ENCODE measurements around the gene IFT88. TPM values are rescaled to one million over a fixed set of nuclear protein-coding genes. Genes with fewer than 3 reads are reported as not detected.

Gene IFT88
- polyA plus RNA-seq, 1 donor from 2014 or later = 32.7 TPM

DNA sequence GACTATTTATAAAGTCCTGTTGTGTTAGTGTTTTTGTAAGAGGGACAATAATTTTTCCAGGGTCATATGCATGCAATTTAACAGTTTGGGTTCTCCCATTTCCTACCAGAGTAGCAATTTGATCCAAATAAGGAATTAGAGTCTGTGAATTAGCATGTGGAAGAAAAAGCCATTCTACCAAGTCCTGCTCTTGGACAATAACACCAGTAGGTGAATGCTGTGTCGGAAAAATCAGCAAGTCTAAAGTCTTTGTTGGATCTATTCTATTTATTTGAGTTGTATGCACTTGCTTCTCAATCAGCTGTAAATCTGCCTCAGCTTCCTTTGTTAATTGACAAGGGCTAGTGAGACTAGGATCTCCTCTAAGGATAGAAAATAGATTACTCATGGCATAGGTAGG, 115.1 kb downstream of the IFT88 start:
- Histone ChIP-seq H3K27ac (ENCODE audit: low read length) (no peak overlapping the region), H3K9me2 (ENCODE audit: insufficient read depth, low read length) (no peaks in the 10 kb centered on the region), H4K20me1 (ENCODE audit: insufficient read depth) (no peaks in the 10 kb centered on the region), H3F3A (ENCODE audit: insufficient read depth, low read length, poor library complexity, severe bottlenecking) (no peaks in the 10 kb centered on the region), H2AFZ (ENCODE audit: low read depth, low read length) (no peak overlapping the region), H3K9me3 (ENCODE audit: low read length) (no peaks in the 10 kb centered on the region), H3K4me3 (ENCODE audit: low read length) (no peak overlapping the region), H3K4me2 (ENCODE audit: low read length) (no peak overlapping the region), H3K36me3 (ENCODE audit: insufficient read depth, low read length) (no peaks in the 10 kb centered on the region), H3K79me2 (replicated peaks; ENCODE audit: insufficient read depth, low read length) (no peaks in the 10 kb centered on the region), H3K27me3 (ENCODE audit: insufficient read depth, low read depth, low read length) (no peaks in the 10 kb centered on the region), H3K9ac (ENCODE audit: low read length) (no peak overlapping the region)
- TF ChIP-seq, protein P1, sequence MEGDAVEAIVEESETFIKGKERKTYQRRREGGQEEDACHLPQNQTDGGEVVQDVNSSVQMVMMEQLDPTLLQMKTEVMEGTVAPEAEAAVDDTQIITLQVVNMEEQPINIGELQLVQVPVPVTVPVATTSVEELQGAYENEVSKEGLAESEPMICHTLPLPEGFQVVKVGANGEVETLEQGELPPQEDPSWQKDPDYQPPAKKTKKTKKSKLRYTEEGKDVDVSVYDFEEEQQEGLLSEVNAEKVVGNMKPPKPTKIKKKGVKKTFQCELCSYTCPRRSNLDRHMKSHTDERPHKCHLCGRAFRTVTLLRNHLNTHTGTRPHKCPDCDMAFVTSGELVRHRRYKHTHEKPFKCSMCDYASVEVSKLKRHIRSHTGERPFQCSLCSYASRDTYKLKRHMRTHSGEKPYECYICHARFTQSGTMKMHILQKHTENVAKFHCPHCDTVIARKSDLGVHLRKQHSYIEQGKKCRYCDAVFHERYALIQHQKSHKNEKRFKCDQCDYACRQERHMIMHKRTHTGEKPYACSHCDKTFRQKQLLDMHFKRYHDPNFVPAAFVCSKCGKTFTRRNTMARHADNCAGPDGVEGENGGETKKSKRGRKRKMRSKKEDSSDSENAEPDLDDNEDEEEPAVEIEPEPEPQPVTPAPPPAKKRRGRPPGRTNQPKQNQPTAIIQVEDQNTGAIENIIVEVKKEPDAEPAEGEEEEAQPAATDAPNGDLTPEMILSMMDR (IDR thresholded peaks at IDR 0.05; ENCODE audit: poor library complexity, severe bottlenecking) = no peak
- no peak for TF ChIP-seq POLR2AphosphoS5 (IDR thresholded peaks at IDR 0.05)
- no peak for TF ChIP-seq RAD21 (conservative IDR thresholded peaks at IDR 0.05)
- TF ChIP-seq SMC3 (conservative IDR thresholded peaks at IDR 0.05; ENCODE audit: poor library complexity) = no peak
- no peak for TF ChIP-seq EZH2 (IDR thresholded peaks at IDR 0.05; ENCODE audit: borderline replicate concordance, insufficient read depth, low read length, poor library complexity, severe bottlenecking)
- TF ChIP-seq TAF1 (IDR thresholded peaks at IDR 0.05; ENCODE audit: low read depth) = no peak
- no peak for TF ChIP-seq EP300 (conservative IDR thresholded peaks at IDR 0.05; ENCODE audit: poor library complexity, severe bottlenecking)
- TF ChIP-seq, protein P2, sequence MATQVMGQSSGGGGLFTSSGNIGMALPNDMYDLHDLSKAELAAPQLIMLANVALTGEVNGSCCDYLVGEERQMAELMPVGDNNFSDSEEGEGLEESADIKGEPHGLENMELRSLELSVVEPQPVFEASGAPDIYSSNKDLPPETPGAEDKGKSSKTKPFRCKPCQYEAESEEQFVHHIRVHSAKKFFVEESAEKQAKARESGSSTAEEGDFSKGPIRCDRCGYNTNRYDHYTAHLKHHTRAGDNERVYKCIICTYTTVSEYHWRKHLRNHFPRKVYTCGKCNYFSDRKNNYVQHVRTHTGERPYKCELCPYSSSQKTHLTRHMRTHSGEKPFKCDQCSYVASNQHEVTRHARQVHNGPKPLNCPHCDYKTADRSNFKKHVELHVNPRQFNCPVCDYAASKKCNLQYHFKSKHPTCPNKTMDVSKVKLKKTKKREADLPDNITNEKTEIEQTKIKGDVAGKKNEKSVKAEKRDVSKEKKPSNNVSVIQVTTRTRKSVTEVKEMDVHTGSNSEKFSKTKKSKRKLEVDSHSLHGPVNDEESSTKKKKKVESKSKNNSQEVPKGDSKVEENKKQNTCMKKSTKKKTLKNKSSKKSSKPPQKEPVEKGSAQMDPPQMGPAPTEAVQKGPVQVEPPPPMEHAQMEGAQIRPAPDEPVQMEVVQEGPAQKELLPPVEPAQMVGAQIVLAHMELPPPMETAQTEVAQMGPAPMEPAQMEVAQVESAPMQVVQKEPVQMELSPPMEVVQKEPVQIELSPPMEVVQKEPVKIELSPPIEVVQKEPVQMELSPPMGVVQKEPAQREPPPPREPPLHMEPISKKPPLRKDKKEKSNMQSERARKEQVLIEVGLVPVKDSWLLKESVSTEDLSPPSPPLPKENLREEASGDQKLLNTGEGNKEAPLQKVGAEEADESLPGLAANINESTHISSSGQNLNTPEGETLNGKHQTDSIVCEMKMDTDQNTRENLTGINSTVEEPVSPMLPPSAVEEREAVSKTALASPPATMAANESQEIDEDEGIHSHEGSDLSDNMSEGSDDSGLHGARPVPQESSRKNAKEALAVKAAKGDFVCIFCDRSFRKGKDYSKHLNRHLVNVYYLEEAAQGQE (IDR thresholded peaks at IDR 0.05; ENCODE audit: borderline replicate concordance) = no peak
- no peak for TF ChIP-seq MXI1 (conservative IDR thresholded peaks at IDR 0.05; ENCODE audit: poor library complexity, severe bottlenecking)

DNA sequence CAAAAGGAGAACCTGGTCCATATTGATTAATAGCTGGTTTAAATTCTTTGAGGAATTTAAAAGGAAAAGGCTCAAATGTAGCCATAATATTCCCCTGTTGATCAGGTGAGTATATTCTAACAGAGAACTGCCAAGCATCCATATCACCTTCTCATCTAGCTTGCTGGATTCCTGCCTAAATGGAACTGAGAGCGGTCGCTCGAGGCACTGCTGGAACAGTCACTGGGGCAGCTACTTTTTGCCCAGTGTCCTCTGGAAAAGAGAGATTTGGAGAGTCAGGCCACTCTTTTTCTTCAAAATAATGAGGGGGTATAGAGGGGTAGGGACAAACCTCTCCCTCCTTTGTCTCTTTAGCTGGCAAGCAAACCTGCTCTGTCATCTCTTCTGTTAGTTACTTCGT, 117.1 kb downstream of the IFT88 start:
- H3K4me3 ChIP-seq (ENCODE audit: low read length) = no peak overlapping the region
- H3F3A ChIP-seq (ENCODE audit: insufficient read depth, low read length, poor library complexity, severe bottlenecking) = no peaks in the 10 kb centered on the region
- H3K9ac ChIP-seq (ENCODE audit: low read length) = no peak overlapping the region

More for the DNA sequence above, 117.1 kb downstream of the IFT88 start:
- no peak overlapping the region for H2AFZ ChIP-seq (ENCODE audit: low read depth, low read length)
- no peak for TF ChIP-seq EP300 (conservative IDR thresholded peaks at IDR 0.05; ENCODE audit: poor library complexity, severe bottlenecking)
- TF ChIP-seq, protein P2 (IDR thresholded peaks at IDR 0.05; ENCODE audit: borderline replicate concordance) = no peak
- no peak for TF ChIP-seq RAD21 (conservative IDR thresholded peaks at IDR 0.05)
- no peak for TF ChIP-seq EZH2 (IDR thresholded peaks at IDR 0.05; ENCODE audit: borderline replicate concordance, insufficient read depth, low read length, poor library complexity, severe bottlenecking)
- no peak for TF ChIP-seq POLR2AphosphoS5 (IDR thresholded peaks at IDR 0.05)
- no peak for TF ChIP-seq SMC3 (conservative IDR thresholded peaks at IDR 0.05; ENCODE audit: poor library complexity)
- no peak for TF ChIP-seq TAF1 (IDR thresholded peaks at IDR 0.05; ENCODE audit: low read depth)
- no peak for TF ChIP-seq MXI1 (conservative IDR thresholded peaks at IDR 0.05; ENCODE audit: poor library complexity, severe bottlenecking)
- TF ChIP-seq, protein P1 (IDR thresholded peaks at IDR 0.05; ENCODE audit: poor library complexity, severe bottlenecking) = no peak
- H3K4me2 ChIP-seq (ENCODE audit: low read length) = no peak overlapping the region
- H3K27me3 ChIP-seq (ENCODE audit: insufficient read depth, low read depth, low read length) = no peaks in the 10 kb centered on the region
- H3K79me2 ChIP-seq (replicated peaks; ENCODE audit: insufficient read depth, low read length) = no peaks in the 10 kb centered on the region
- no peaks in the 10 kb centered on the region for H4K20me1 ChIP-seq (ENCODE audit: insufficient read depth)
- no peaks in the 10 kb centered on the region for H3K9me2 ChIP-seq (ENCODE audit: insufficient read depth, low read length)
- H3K9me3 ChIP-seq (ENCODE audit: low read length) = no peaks in the 10 kb centered on the region
- no peaks in the 10 kb centered on the region for H3K36me3 ChIP-seq (ENCODE audit: insufficient read depth, low read length)
- no peak overlapping the region for H3K27ac ChIP-seq (ENCODE audit: low read length)
